Panc1 (cell line): ENCODE measurements around the gene TAB3. TPM values are rescaled to one million over a fixed set of nuclear protein-coding genes. Genes with fewer than 3 reads are reported as not detected.

Experiments
- ATAC-seq: fragments of 200-7000 bp; cut with Tn5 transposase; 2 replicates; pipeline ENCODE4 v1.9.1; 2020; ENCODE audit warnings: mild to moderate bottlenecking, moderate library complexity
- BruUV-seq: library from RNA; stranded (reverse); fragments of 400-500 nt; replicated peaks from 2 replicates; lab custom pipeline; 2021; lab: Mats Ljungman, UMichigan
- CTCF ChIA-PET: fragments of 300-600 bp; sonication (Branson Sonifier 250); formaldehyde crosslinking; loops from one replicate; lab custom pipeline; 2022; ENCODE audit warnings: antibody characterized with exemption; lab: Charles Lee
- POLR2A ChIA-PET: fragments of 300-600 bp; sonication (Branson Sonifier 250); formaldehyde crosslinking; loops from one replicate; lab custom pipeline; 2022; ENCODE audit warnings: antibody characterized with exemption; lab: Charles Lee
- DNase-seq: peaks from one replicate; pipeline ENCODE4 v3.0.0-alpha.2; 2010; ENCODE audit warnings: low read depth, low spot score
- H3K27ac ChIP-seq: 2 replicates; pipeline ENCODE4 v1.5.1; 2011; ENCODE audit warnings: mild to moderate bottlenecking, low read length, inconsistent platforms
- H3K27me3 ChIP-seq: fragments of 200-500 bp; sonication (Bioruptor generic); 2 replicates; pipeline ENCODE4 v1.6.0; 2014; ENCODE audit warnings: low read length, inconsistent platforms; ENCODE audit not compliant: control insufficient read depth, insufficient read depth
- H3K36me3 ChIP-seq: fragments of 200-500 bp; sonication (Bioruptor generic); 2 replicates; pipeline ENCODE4 v1.5.1; 2014; ENCODE audit warnings: inconsistent platforms, mild to moderate bottlenecking, low read length, moderate library complexity; ENCODE audit not compliant: control insufficient read depth, insufficient read depth
- H3K4me1 ChIP-seq: 2 replicates; pipeline ENCODE4 v1.5.1; 2011; ENCODE audit warnings: inconsistent platforms, mild to moderate bottlenecking, low read length, moderate library complexity; ENCODE audit not compliant: control insufficient read depth, insufficient read depth
- H3K4me3 ChIP-seq, 2 experiments: 2 replicates each; pipeline ENCODE4 v1.5.1; 2011 to 2012; ENCODE audit warnings: low read depth in 2 of 2, low read length in 2 of 2, mild to moderate bottlenecking in 2 of 2, inconsistent platforms in 1 of 2, moderate library complexity in 1 of 2
- H3K9me3 ChIP-seq: fragments of 200-500 bp; sonication (Bioruptor generic); 2 replicates; pipeline ENCODE4 v1.5.1; 2014; ENCODE audit warnings: low read depth, mild to moderate bottlenecking, inconsistent platforms, low read length, moderate library complexity; ENCODE audit not compliant: control insufficient read depth, insufficient read depth
- CTCF ChIP-seq: fragments of 450-650 bp; IDR thresholded peaks from 2 replicates; pipeline ENCODE4 v1.5.1; 2017; ENCODE audit warnings: mild to moderate bottlenecking
- POLR2AphosphoS5 ChIP-seq: IDR thresholded peaks from 2 replicates; pipeline ENCODE4 v1.6.1; 2012; ENCODE audit warnings: mild to moderate bottlenecking, low read depth, low read length, moderate library complexity
- REST ChIP-seq, 2 experiments: IDR thresholded peaks; 2 replicates each; pipeline ENCODE4 v1.6.1; 2011 to 2012; ENCODE audit warnings: low read depth in 2 of 2, control low read depth in 1 of 2, low read length in 1 of 2, mild to moderate bottlenecking in 1 of 2, moderate library complexity in 1 of 2; ENCODE audit not compliant: insufficient read depth in 1 of 2
- SIN3A ChIP-seq: IDR thresholded peaks from 2 replicates; pipeline ENCODE4 v1.6.1; 2012; ENCODE audit warnings: low read depth, mild to moderate bottlenecking, low read length, moderate library complexity, borderline replicate concordance; ENCODE audit not compliant: insufficient read depth
- TCF7L2 ChIP-seq: IDR thresholded peaks from 2 replicates; pipeline ENCODE4 v1.6.1; 2011; ENCODE audit warnings: mild to moderate bottlenecking, low read depth, low read length, inconsistent platforms
- in situ Hi-C: cut with HindIII; loops from 2 replicates; pipeline ENCODE4 v1.10.0; 2016; ENCODE audit warnings: low sequenced_read_pairs, low pct_unique_long_range_greater_than_20kb
- intact Hi-C: fragments of 100-400 bp; cut with micrococcal nuclease; formaldehyde crosslinking; loops from one replicate; pipeline ENCODE4 v1.10.0; 2022; ENCODE audit not compliant: unreplicated experiment
- total RNA-seq: library from RNA; stranded (reverse); gene quantifications from one replicate; pipeline ENCODE4 v1.2.1, GENCODE V29; 2021; ENCODE audit not compliant: unreplicated experiment

TAB3 gene
- total RNA-seq, 1 experiment from 2014 or later: 7.7 TPM

- ChIA-PET POLR2A (no interaction called here), CTCF (no interaction called here)
- H3K4me1 ChIP-seq: no peaks in the 10 kb centered on the region
- no peaks in the 10 kb centered on the region for H3K27me3 ChIP-seq
- ATAC-seq (no peak), DNase-seq (no peak)
- intact Hi-C loops: no loop called here
- H3K27ac ChIP-seq: no peak overlapping the region
- no TSS peak for BruUV-seq
- in situ Hi-C loops: no loop called here
- no peaks in the 10 kb centered on the region for H3K9me3 ChIP-seq
- H3K4me3 ChIP-seq: no peak overlapping the region
- no peaks in the 10 kb centered on the region; the same call in 1 of the 2 replicates for H3K36me3 ChIP-seq
- no peak for TF ChIP-seq REST (IDR thresholded peaks at IDR 0.05; ENCODE audit: insufficient read depth in 1 of 2, low read depth in 2 of 2, low read length in 1 of 2)
- no peak for TF ChIP-seq POLR2AphosphoS5
- no peak for TF ChIP-seq SIN3A
- no peak for TF ChIP-seq CTCF
- TF ChIP-seq TCF7L2: no peak
Observed at GRCh38 chrX:30858098-30858497, 31.0 kb downstream of the TAB3 start.

DNA sequence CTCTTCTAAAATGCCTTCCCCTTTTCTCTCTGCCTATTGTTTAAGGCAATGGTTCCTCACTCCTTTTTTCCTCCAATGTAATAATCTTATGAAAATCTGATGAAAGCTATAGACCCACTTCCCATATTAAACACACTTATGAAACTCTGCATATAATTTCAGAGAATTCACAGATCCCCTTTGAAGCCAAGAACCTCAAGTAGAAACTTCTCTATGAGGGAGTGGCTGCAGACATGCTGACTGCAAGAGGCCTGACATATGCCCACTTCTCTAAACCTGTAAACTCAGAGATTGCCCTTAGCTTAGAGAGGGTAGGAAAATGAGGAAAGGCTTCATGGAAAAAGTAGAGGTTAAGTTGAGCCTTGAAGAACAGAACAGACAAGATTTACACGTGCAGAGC lies 37.6 kb downstream of the TAB3 start:
- Histone ChIP-seq H3K9me3 (no peaks in the 10 kb centered on the region), H3K27ac (no peak overlapping the region), H3K4me3 (no peak overlapping the region), H3K4me1 (no peaks in the 10 kb centered on the region), H3K27me3 (no peaks in the 10 kb centered on the region), H3K36me3 (no peaks in the 10 kb centered on the region)
- in situ Hi-C loops: no loop called here
- ATAC-seq (no peak), DNase-seq (no peak)
- ChIA-PET POLR2A (no interaction called here), CTCF (no interaction called here)
- no TSS peak for BruUV-seq
- TF ChIP-seq SIN3A (no peak), CTCF (no peak), POLR2AphosphoS5 (no peak), TCF7L2 (no peak), REST (IDR thresholded peaks at IDR 0.05; ENCODE audit: insufficient read depth in 1 of 2, low read depth in 2 of 2, low read length in 1 of 2) (no peak)
- intact Hi-C loops: no loop called here
